Gastroesophageal sphincter (tissue), 3 donors: Measurements from ENCODE around the gene PSMB3.

Experiments used
- CTCF ChIP-seq, 4 experiments: fragments of 200-600 bp in 2 of 4; fragments of 450-650 bp in 2 of 4; sonication (generic) in 1 of 4; IDR thresholded peaks; one replicate each; pipeline ENCODE4 v1.5.1; 2017 to 2019; ENCODE audit warnings: antibody characterized with exemption in 4 of 4, mild to moderate bottlenecking in 2 of 4, moderate library complexity in 2 of 4
- POLR2A ChIP-seq, 2 donors: fragments of 450-650 bp; IDR thresholded peaks; one replicate each; pipeline ENCODE4 v1.6.1; 2017; ENCODE audit warnings: antibody characterized with exemption in 2 of 2, mild to moderate bottlenecking in 2 of 2, moderate library complexity in 1 of 2

- TF ChIP-seq CTCF (IDR thresholded peaks at IDR 0.05) (no peak), POLR2A (IDR thresholded peaks at IDR 0.05) (no peak)
Observed at GRCh38 chr17:38777641-38778250, 25.2 kb downstream of the PSMB3 start.
